ENCODE measurements around the gene LYAR. TPM values are rescaled to one million over a fixed set of nuclear protein-coding genes. Genes with fewer than 3 reads are reported as not detected.

LYAR gene
- total and polyA plus RNA-seq, 10 of the 15 experiments (the other 5 are each of a cell fraction or from before 2014, with no cell fraction given): 18.3 to 85.4 (median 40.1) TPM

DNA sequence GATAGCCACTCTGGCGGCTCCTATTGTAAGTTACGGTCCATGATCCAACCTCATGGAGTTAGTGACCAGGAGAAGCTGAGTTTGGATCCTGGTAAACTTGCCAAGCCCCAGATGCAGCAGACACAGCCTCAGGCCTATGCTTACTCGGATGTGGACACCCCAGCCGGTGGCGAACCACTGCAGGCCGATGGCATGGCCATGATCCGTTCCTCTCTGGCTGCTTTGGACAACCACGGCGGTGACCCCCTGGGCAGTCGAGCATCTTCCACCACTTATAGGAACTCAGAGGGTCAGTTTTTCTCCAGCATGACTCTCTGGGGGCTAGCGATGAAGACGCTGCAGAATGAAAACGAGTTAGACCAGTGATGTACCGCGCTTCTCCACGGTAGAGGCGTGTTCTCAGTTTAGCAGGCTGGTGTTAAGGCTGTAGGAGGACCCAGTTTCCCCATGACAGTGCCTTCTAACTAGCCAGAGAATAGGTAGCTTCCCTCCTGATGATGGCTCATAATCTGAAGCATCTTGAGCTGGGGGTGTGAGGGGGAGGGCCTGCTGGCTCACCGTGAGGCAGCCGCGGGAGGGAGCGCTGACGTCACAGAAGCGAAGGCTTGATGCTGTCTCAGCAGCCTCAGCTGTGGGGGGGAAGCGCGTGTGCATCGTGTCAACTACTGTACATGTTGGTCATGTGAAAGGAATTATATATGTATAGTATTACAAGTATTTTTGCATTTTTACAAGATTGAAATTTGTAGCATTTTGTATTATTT is 31.2 kb upstream of the LYAR start (continued):
- TF ChIP-seq YY1 (IDR thresholded peaks at IDR 0.05; ENCODE audit: low read depth, low read length) (no peak), TCF3 (IDR thresholded peaks at IDR 0.05; ENCODE audit: borderline replicate concordance, insufficient read depth, low read depth, low read length) (no peak), SMC3 (IDR thresholded peaks at IDR 0.05; ENCODE audit: borderline replicate concordance, low read length) (no peak)
- TF ChIP-seq, protein P1, sequence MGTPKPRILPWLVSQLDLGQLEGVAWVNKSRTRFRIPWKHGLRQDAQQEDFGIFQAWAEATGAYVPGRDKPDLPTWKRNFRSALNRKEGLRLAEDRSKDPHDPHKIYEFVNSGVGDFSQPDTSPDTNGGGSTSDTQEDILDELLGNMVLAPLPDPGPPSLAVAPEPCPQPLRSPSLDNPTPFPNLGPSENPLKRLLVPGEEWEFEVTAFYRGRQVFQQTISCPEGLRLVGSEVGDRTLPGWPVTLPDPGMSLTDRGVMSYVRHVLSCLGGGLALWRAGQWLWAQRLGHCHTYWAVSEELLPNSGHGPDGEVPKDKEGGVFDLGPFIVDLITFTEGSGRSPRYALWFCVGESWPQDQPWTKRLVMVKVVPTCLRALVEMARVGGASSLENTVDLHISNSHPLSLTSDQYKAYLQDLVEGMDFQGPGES (IDR thresholded peaks at IDR 0.05): no peak

DNA sequence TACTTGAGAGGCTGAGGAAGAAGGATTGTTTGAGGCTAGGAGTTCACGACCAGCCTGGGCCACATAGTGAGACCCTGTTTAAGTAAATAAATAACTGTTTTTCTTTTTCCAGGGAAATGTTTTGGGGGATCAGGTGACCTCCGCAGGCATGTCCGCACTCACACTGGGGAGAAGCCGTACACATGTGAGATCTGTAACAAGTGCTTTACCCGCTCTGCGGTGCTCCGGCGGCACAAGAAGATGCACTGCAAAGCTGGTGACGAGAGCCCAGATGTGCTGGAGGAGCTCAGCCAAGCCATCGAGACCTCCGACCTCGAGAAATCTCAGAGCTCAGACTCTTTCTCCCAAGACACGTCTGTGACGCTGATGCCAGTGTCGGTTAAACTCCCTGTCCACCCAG is 30.6 kb upstream of the LYAR start:
- FAIRE-seq: no peak
- Histone ChIP-seq H2AFZ (ENCODE audit: control insufficient read depth, low read depth, low read length) (no peak overlapping the region), H3K36me3 (ENCODE audit: control insufficient read depth in 2 of 2, insufficient read depth in 2 of 2, low read length in 1 of 2) (peaks cover 2 to 3% of the 10 kb centered on the region in 2 experiments; a peak in 2 of 4 replicates), H3K4me3 (no peak overlapping the region), H4K20me1 (ENCODE audit: control insufficient read depth, insufficient read depth) (no peaks in the 10 kb centered on the region), H3K9ac (ENCODE audit: control insufficient read depth, insufficient read depth, low read length) (no peak overlapping the region), H3K27me3 (replicated peaks in 1 of 2; ENCODE audit: control insufficient read depth in 2 of 2, insufficient read depth in 2 of 2, low read length in 1 of 2) (no peaks in the 10 kb centered on the region), H3K4me2 (ENCODE audit: control insufficient read depth, insufficient read depth) (no peak overlapping the region), H3K4me1 (ENCODE audit: control insufficient read depth, insufficient read depth, low read length) (no peaks in the 10 kb centered on the region), H3K9me3 (replicated peaks; ENCODE audit: control insufficient read depth, insufficient read depth, low read length) (no peaks in the 10 kb centered on the region), H3K79me2 (ENCODE audit: control insufficient read depth, insufficient read depth, low read length) (no peaks in the 10 kb centered on the region), H3K27ac (ENCODE audit: control insufficient read depth, insufficient read depth) (no peak overlapping the region)
- ChIA-PET SMC1A (ENCODE audit: uncharacterized antibody, unreplicated experiment) (interaction anchor here (0.5 kb wide), 1 partner anchor 69 kb away, joined by 3 read pairs; no protein-coding TSS in a partner anchor), POLR2A (no interaction called here), RAD21 (ENCODE audit: unreplicated experiment) (no interaction called here), CTCF (interaction anchor here (1.2 kb wide), 1 partner anchor 60 kb away, joined by 3 read pairs; no protein-coding TSS in a partner anchor)
- intact Hi-C loops (cut with micrococcal nuclease; ENCODE audit: unreplicated experiment) (no loop called here), in situ Hi-C loops (cut with MboI) (no loop called here)
- no TSS peak for BruUV-seq (replicated peaks)
- no peak for DNase-seq (ENCODE audit: low read depth, low spot score)
- ATAC-seq: no peak
- WGBS (ENCODE audit: insufficient coverage, insufficient replicate concordance, low lambda C conversion rate, missing lambda C conversion rate): over 99% methylated on average over 15 of the region's 15 CpGs
- TF ChIP-seq SP1 (IDR thresholded peaks at IDR 0.05; ENCODE audit: low read depth, low read length) (no peak), NFYA (IDR thresholded peaks at IDR 0.05; ENCODE audit: borderline replicate concordance, low read depth, low read length) (no peak), YBX1 (IDR thresholded peaks at IDR 0.05) (no peak), EGR1 (IDR thresholded peaks at IDR 0.05; ENCODE audit: borderline replicate concordance in 1 of 2, low read depth in 2 of 2, low read length in 2 of 2) (no peak), WRNIP1 (IDR thresholded peaks at IDR 0.05; ENCODE audit: borderline replicate concordance, low read depth, low read length) (no peak), SIN3A (IDR thresholded peaks at IDR 0.05; ENCODE audit: low read depth, low read length) (no peak)
- TF ChIP-seq, protein P2, sequence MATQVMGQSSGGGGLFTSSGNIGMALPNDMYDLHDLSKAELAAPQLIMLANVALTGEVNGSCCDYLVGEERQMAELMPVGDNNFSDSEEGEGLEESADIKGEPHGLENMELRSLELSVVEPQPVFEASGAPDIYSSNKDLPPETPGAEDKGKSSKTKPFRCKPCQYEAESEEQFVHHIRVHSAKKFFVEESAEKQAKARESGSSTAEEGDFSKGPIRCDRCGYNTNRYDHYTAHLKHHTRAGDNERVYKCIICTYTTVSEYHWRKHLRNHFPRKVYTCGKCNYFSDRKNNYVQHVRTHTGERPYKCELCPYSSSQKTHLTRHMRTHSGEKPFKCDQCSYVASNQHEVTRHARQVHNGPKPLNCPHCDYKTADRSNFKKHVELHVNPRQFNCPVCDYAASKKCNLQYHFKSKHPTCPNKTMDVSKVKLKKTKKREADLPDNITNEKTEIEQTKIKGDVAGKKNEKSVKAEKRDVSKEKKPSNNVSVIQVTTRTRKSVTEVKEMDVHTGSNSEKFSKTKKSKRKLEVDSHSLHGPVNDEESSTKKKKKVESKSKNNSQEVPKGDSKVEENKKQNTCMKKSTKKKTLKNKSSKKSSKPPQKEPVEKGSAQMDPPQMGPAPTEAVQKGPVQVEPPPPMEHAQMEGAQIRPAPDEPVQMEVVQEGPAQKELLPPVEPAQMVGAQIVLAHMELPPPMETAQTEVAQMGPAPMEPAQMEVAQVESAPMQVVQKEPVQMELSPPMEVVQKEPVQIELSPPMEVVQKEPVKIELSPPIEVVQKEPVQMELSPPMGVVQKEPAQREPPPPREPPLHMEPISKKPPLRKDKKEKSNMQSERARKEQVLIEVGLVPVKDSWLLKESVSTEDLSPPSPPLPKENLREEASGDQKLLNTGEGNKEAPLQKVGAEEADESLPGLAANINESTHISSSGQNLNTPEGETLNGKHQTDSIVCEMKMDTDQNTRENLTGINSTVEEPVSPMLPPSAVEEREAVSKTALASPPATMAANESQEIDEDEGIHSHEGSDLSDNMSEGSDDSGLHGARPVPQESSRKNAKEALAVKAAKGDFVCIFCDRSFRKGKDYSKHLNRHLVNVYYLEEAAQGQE (IDR thresholded peaks at IDR 0.05; ENCODE audit: low read depth, low read length): no peak
- TF ChIP-seq, protein P3, sequence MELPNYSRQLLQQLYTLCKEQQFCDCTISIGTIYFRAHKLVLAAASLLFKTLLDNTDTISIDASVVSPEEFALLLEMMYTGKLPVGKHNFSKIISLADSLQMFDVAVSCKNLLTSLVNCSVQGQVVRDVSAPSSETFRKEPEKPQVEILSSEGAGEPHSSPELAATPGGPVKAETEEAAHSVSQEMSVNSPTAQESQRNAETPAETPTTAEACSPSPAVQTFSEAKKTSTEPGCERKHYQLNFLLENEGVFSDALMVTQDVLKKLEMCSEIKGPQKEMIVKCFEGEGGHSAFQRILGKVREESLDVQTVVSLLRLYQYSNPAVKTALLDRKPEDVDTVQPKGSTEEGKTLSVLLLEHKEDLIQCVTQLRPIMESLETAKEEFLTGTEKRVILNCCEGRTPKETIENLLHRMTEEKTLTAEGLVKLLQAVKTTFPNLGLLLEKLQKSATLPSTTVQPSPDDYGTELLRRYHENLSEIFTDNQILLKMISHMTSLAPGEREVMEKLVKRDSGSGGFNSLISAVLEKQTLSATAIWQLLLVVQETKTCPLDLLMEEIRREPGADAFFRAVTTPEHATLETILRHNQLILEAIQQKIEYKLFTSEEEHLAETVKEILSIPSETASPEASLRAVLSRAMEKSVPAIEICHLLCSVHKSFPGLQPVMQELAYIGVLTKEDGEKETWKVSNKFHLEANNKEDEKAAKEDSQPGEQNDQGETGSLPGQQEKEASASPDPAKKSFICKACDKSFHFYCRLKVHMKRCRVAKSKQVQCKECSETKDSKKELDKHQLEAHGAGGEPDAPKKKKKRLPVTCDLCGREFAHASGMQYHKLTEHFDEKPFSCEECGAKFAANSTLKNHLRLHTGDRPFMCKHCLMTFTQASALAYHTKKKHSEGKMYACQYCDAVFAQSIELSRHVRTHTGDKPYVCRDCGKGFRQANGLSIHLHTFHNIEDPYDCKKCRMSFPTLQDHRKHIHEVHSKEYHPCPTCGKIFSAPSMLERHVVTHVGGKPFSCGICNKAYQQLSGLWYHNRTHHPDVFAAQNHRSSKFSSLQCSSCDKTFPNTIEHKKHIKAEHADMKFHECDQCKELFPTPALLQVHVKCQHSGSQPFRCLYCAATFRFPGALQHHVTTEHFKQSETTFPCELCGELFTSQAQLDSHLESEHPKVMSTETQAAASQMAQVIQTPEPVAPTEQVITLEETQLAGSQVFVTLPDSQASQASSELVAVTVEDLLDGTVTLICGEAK (IDR thresholded peaks at IDR 0.05; ENCODE audit: borderline replicate concordance): no peak
